Measurements from ENCODE around the gene SPOUT1.

SPOUT1 gene

DNA sequence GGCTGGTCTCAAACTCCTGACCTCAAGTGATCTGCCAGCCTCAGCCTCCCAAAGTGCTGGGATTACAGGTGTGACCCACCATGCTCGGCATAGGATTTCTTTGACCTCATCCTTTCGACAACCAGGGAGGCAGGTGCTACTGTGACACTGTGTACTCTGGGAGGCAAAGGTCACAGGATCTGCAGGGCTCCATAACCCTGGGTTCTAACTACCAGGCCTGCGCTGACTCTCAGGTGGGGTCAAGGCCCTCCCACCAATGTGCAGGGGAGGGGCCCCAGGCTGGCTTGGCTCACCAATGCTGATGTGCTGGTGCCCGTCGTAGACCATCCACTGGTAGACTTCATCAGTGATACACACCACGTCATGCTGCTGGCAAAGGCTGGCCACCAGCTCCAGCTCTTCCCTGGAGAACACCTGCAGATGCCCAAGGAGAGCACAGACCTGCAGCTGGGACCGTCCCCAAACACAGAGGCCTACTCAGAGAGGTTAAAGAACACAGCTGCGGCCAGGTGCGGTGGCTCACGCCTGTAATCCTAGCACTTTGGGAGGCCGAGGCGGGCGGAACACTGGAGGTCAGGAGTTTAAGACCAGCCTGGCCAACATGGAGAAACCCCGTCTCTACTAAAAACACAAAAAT, 7.0 kb upstream of the SPOUT1 start:
- no peak for DNase-seq

DNA sequence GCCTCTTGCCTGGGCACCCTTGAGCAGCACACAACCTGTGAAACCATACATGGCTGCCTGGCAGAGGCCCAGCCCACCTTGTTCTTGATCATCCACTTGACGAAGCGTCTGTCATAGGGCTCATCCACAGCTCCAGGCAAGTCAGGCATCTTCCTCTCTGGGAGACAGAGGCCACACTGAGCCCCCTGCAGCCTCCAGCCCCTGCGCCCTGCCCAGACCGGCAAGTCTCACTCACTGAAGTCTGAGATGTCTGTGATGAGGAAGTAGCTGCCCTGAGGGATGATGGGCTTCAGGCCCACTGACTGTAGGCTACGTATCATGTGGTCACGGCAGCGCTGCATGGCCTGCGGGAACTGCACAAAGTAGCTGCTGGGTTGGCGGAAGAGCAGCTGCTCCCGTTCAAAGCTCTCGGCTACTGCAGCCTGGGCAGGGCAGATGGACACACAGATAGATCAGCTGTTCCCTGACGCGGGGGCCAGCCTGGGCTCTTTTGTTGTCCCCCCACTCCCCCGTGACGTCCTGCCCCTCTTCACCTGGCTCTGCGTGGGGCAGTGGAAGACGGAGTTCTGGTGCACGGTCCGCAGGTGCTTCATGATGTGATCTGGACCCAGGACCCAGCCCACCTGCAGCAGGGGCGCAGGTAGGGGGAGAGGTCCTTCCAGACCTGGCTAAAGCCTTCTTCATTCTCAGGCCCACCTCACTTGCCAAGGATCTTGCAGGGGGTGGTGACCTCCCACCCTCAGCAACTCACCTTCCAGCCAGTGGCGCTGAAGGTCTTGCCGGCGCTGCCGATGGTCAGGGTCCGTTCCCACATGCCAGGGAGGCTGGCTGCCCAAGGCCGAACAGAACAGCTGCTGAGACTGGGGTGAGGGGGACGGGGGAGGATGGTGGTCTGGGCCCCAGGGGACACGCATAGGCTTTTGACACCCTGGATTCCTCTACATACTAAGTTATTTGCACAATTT, 5.9 kb upstream of the SPOUT1 start:
- DNase-seq, result no peak

DNA sequence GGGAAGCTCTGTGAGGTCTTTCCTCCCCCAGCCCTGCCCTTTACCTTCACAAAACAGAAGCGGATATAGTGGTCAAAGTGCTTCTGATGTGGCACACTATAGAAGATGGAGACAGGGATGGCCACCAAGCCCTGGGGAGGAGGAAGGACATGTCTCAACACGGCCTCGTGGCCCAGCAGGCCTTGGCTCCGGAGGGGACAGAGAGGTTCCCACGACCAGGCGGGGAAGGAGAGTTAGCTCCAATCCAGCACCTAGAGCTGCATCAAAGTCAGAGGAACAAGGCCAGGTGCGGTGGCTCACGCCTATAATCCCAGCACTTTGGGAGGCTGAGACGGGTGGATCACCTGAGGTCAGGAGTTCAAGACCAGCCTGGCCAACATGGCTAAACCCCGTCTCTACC, 4.1 kb upstream of the SPOUT1 start:
- no peak for DNase-seq

DNA sequence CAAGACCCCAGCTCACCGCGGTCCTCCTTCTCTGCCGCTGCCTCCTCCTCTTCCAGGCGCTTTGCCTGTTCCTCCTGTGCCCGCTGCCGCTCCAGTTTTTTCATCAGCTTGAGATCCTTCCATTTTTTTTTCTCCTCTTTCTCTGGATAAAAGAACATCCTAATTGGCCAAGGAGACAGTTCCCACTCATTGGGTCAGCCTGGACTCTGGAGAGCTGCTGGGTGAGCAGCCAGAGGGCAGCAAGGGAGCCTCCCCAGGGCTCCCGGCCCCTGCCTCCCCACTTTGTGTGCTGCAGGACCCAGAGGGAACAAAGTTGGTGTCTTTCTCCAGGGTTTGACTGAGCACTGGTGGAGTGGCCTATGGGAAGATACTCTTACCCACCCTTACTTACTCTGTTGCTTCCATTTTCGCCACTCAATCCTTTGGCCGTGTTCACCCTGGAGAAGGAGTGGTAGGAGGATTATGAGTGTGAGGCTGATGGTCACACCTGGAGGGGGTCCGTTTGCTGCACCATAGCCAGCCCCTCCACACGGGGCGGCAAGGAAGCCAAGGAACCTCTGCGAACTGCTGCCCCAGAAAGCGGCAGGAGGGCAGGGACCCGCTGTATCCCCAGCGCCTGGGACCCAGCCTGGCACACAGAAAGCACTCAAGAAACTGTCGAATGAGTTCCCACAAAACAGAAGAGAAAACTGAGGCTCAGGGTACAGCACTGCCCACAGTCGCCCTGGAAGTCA, 708 bp downstream of the SPOUT1 start:
- no peak for DNase-seq

GRCh38 chr9:128828267-128828666, 1.3 kb downstream of the SPOUT1 start:
- no peak for DNase-seq

GRCh38 chr9:128825923-128826700, 3.5 kb downstream of the SPOUT1 start:
- no peak for DNase-seq

GRCh38 chr9:128824911-128825310, 4.7 kb downstream of the SPOUT1 start:
- no peak for DNase-seq

DNA sequence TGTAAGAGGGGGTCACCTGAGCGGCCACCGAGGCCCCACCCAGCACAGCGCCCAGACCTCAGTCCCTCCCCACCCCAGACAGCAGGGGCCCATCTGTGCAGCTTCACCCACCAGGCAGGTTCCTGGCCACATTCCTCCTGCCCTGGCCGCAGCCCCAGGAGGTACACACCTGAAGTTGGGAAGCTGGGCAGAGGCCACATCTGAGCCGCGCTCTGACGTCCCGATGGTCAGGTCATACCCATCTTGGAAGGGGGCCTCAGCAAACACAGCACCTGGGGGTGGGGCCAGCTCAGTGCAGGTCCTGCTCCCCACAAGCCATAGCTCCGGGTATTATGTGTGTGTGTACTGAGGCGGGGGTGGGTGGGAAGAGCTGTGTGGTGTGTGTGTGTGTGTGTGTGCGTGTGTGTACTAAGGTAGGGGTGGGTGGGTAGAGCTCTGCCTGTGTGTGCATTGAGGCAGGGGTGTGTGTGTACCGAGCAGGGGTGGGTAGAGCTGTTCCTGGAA, 5.6 kb downstream of the SPOUT1 start:
- DNase-seq, result no peak

DNA sequence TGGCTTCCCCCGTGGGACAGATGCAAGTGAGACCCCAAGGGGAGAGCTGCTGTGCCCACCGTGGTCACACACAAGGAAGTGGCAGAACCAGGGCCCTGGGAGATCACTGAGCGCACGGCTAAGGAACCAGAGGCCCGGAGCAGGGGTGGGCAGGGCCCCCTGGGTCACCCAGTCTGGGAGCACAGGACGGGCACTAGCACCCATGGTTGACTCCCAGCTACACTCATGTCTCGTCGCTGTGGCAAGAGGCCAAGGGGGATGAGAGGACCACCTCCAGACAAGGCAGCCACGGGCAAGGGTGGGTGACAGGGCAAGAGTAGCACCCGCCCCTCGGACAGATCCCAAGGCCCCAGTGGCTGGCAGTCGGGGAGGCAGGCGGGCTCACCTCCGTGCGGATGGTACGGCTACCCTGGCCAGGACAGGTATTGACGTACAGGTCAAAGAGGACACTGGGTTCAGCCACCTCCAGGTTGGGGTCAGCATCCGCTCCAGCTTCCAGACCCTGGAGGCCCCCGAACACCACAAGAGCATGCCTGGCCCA, 6.2 kb downstream of the SPOUT1 start:
- DNase-seq, result no peak

DNA sequence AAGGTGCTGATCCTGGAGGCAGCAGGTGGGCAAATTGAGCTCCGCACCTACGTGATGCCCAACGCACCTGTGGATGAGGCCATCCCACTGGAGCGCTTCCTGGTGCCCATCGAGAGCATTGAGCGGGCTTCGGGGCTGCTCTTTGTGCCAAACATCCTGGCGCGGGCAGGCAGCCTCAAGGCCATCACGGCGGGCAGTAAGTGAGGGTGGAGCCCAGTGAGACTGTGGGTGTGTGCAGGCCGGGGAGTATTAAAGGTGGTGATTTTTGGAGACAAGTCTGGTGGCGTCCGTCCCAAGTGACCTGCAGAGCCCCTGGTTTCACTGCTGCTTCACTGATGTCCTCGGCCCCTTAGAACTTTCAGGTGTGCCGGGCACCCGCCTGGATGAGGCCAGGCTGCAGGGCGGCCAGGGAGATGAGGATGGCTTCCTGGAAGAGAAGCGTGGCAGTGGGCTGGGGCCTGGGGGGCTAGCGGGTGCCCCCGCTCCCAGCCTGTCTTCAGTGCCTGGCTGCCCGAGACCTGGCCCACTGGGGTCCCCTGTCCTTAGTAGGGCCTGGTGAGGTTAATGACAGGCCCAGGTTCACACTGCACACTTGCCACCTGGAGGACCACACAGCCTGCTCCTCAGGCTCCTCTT, 7.1 kb downstream of the SPOUT1 start:
- no peak for DNase-seq

GRCh38 chr9:128821584-128822406, 7.8 kb downstream of the SPOUT1 start:
- no peak for DNase-seq

DNA sequence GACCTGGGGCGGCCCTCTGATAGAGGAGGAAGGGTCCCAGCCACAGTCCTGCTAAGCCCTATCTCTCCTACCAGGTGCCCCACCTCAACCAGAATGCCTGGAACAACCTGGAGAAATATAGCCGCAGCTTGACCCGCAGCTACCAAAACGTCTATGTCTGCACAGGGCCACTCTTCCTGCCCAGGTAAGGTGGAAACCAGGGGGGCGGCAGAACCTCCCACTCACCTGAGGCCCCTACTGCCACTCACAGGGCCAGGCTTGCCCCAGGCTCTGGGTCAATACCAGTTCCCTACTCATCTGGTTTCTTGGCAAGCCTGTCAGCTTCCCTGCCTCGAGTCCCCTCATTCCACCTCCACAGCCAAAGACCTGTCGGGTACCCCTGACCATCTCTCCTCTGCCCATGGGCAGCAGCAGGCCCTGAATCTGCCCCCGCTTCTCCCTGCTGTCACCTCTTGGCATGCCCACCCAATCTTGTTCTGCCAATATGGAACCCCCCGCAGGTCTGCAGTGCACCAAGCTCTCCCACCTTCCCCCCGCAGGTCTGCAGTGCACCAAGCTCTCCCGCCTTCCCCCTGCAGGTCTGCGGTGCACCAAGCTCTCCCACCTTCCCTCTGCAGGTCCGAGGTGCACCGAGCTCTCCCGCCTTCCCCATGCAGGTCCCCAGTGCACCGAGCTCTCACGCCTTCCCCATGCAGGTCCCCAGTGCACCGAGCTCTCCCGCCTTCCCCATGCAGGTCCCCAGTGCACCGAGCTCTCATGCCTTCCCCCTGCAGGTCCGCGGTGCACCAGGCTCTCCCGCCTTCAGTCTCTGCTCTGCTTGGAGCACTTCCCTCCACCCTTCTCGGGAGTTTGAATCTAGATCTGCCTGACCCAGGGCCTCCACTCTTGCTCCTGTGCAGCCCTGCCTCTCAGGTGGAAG, 8.7 kb downstream of the SPOUT1 start:
- no peak for DNase-seq

DNA sequence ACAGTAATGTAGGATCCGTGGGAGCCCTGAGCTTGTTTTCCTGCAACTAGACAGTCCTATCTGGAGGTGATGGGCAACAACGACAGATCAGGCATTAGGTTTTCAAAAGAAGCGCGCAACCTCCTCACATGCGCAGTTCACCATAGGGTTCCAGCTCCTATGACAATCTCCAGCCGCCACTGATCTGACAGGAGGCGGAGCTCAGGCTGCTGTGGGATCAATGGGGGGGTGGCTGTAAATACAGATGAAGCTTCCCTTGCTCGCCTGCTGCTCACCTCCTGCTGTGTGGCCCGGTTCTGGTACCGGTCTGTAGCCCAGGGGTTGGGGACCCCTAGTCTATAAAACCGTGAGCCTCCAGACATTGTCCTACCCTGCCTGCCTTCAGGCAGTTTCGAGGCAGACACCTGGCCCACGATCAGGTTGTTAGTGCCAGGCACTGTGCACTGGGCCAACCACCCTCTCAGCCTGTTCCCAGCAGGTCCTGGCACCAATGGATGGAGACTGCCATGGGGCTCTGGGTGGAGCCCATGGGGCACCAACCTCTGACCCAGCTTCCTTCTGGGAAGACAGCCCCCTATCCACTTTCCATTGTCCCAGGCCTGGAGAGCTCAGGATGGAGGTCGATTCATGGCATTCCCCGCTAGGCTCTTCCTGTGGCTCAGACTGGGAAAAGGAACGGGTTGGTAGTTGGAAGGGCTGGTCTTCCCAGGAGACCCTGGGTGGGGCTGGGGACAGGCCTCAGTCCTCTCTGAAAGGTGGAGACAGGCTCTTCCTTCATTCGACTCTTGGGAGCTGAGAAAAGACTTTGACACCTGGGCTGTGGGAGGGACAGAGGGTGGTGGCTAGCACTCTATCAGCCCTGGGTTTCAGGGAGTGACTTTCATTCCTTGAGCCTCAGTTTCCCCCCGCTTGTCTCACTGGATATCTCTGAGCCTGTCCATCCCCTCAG, 9.6 kb downstream of the SPOUT1 start:
- DNase-seq, result peak in 1 of 2 donors; percentile 19

- peak in 1 of 2 donors; percentile 23 for DNase-seq
These were observed 10.5 kb downstream of the SPOUT1 start for GRCh38 chr9:128818839-128819715.

- DNase-seq, result peak; percentile 97
These were observed 11.3 kb downstream of the SPOUT1 start, which contains the start of gene ENDOG for GRCh38 chr9:128818099-128818838. ENDOG (plus strand) TSS chr9:128818500; CDS start chr9:128818685, 185 bp downstream.

DNA sequence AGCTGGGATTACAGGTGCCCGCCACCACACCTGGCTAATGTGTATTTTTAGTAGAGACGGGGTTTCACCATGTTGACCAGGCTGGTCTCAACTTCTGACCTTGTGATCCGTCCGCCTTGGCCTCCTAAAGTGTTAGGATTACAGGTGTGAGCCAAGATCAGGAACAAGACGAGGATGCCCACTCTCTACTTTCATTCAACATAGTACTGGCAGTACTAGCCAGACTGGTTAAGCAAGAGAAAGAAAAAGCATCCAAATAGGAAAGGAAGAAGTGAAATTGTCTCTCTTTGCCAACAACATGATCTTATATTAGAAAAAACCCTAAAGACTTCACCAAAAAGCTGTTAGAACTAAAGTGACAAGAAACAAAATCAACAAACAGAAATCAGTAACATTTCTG, 18.7 kb downstream of the SPOUT1 start:
- DNase-seq, result no peak

Data from hippocampal formation (tissue), 2 donors.